GM20000 (cell line): ENCODE results near the gene DAB2IP.

Source experiments
- DNase-seq: peaks from one replicate; pipeline ENCODE4 v3.0.0; 2012; ENCODE audit warnings: low spot score
- CTCF ChIP-seq: IDR thresholded peaks from 2 replicates; pipeline ENCODE4 v1.5.1; 2012; ENCODE audit warnings: mild to moderate bottlenecking, control low read depth; ENCODE audit errors: extremely low read depth, missing control alignments

DAB2IP gene

GRCh38 chr9:121679901-121680635 is 28.6 kb downstream of the DAB2IP start:
- no peak for TF ChIP-seq CTCF
- DNase-seq, result no peak

GRCh38 chr9:121681404-121681803 is 30.0 kb downstream of the DAB2IP start:
- no peak for TF ChIP-seq CTCF

GRCh38 chr9:121682201-121682600 is 30.8 kb downstream of the DAB2IP start:
- DNase-seq, result no peak

More at GRCh38 chr9:121681404-121681803, 30.0 kb downstream of the DAB2IP start:
- DNase-seq, result no peak

GRCh38 chr9:121682926-121683515 is 31.6 kb downstream of the DAB2IP start:
- no peak for DNase-seq
- no peak for TF ChIP-seq CTCF

More at GRCh38 chr9:121682201-121682600, 30.8 kb downstream of the DAB2IP start:
- no peak for TF ChIP-seq CTCF

- DNase-seq, result no peak
- no peak for TF ChIP-seq CTCF
Observed at GRCh38 chr9:121683652-121684051, 32.2 kb downstream of the DAB2IP start.

- TF ChIP-seq CTCF, result peak; percentile 64
Observed at GRCh38 chr9:121684381-121685145, 33.1 kb downstream of the DAB2IP start.

More at GRCh38 chr9:121684381-121685145, 33.1 kb downstream of the DAB2IP start:
- DNase-seq, result peak; percentile 60
